GM10266 (cell line): ENCODE results near the gene ANKS4B.
"Not testable (repeated sequence)": the region's sequence is repeated elsewhere in the genome, so short reads cannot be mapped to it uniquely, and the experiment has no call there.

Experiments
- DNase-seq: peaks from one replicate; pipeline ENCODE4 v3.0.0; 2012; ENCODE audit errors: extremely low spot score
- TF ChIP-seq, protein P1 (sequence below): IDR thresholded peaks from 2 replicates; pipeline ENCODE4 v1.5.1; 2012; ENCODE audit warnings: mild to moderate bottlenecking, low read depth; ENCODE audit not compliant: control insufficient read depth, insufficient read depth; ENCODE audit errors: missing control alignments

The ANKS4B gene

DNA sequence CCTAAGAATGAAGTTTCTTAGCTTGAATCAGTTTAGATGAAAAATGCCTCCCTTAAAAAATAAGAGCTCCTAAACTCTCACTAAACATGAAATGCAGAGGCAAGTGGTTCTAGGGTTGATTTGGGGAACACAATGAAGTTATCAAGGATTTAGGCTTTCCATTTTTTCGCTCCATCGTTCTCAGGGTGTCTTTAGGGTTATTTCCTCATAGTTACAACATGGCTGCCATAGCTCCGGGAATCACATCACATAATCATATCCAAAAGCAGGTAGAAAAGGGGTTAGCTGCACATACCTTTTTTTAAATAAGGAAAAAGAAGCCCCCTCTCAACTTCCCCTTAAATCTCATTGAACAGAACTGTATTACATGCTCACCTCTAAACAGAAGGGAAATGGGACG is 43.5 kb upstream of the ANKS4B start:
- DNase-seq: no peak
- TF ChIP-seq, protein P1, sequence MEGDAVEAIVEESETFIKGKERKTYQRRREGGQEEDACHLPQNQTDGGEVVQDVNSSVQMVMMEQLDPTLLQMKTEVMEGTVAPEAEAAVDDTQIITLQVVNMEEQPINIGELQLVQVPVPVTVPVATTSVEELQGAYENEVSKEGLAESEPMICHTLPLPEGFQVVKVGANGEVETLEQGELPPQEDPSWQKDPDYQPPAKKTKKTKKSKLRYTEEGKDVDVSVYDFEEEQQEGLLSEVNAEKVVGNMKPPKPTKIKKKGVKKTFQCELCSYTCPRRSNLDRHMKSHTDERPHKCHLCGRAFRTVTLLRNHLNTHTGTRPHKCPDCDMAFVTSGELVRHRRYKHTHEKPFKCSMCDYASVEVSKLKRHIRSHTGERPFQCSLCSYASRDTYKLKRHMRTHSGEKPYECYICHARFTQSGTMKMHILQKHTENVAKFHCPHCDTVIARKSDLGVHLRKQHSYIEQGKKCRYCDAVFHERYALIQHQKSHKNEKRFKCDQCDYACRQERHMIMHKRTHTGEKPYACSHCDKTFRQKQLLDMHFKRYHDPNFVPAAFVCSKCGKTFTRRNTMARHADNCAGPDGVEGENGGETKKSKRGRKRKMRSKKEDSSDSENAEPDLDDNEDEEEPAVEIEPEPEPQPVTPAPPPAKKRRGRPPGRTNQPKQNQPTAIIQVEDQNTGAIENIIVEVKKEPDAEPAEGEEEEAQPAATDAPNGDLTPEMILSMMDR: no peak

- no peak for DNase-seq
- TF ChIP-seq, protein P1: no peak
Observed at GRCh38 chr16:21190599-21190998, 42.9 kb upstream of the ANKS4B start.

GRCh38 chr16:21192991-21193390 is 40.5 kb upstream of the ANKS4B start:
- no peak for DNase-seq
- TF ChIP-seq, protein P1: no peak

DNA sequence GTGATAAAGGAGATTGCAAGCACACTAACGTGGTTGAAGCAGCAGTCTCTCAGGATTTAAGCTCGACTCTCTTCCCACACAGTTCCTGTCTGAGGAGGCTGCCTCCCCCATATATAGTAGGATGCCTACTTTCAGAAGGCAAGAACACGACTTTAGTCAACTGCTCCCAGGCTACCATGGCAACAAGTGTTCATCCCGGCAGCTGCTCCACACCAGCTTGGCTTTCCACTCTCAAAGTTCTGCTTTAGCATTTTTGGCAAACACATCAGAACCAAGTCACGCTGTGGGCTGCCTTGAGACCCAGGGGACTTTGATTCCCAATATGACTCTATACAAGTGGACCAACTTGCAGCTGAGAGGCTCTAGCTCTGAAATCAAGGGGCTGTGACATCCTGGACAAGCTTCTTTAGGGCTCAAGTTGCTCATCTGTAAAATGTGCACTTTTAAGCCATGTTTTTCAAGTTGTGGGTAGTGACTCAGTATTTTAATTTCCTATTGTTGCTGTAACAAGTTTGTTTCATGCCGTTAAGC is 38.7 kb upstream of the ANKS4B start:
- peak; percentile 19 for DNase-seq
- TF ChIP-seq, protein P1: no peak

DNA sequence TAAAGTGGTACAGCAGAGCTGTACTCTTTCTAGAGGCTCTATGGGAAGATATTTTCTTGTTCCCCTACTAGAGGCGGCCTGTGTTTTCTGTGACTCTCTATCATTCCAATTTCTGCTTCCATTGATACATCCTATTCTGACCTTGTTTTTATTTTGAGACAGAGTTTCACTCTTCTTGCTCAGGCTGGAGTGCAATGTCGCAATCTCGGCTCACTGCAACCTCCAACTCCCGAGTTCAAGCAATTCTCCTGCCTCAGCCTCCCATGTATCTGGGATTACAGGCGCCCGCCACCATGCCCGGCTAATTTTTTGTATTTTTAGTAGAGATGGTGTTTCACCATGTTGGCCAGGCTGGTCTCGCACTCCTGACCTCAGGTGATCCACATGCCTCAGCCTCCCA is 38.2 kb upstream of the ANKS4B start:
- not testable (repeated sequence) for DNase-seq

GRCh38 chr16:21197112-21197511 is 36.4 kb upstream of the ANKS4B start:
- no peak for DNase-seq

GRCh38 chr16:21197621-21198020 is 35.9 kb upstream of the ANKS4B start:
- TF ChIP-seq, protein P1: no peak
- DNase-seq: no peak

More at GRCh38 chr16:21197112-21197511, 36.4 kb upstream of the ANKS4B start:
- TF ChIP-seq, protein P1: no peak
